Fibroblast of gingiva (primary cell): ENCODE results near the gene PPP2R3C.
A peak's percentile ranks its signal among the peaks of the same experiment; 100 is the strongest.
"Not testable (repeated sequence)": the region's sequence is repeated elsewhere in the genome, so short reads cannot be mapped to it uniquely, and the experiment has no call there.

ENCODE experiments used
- DNase-seq: peaks from one replicate; pipeline ENCODE4 v3.0.0-alpha.2; 2011; ENCODE audit warnings: low read depth

PPP2R3C gene

GRCh38 chr14:35121887-35122695, at the start of gene PPP2R3C, which contains the start of gene PRORP:
TSS of gene PPP2R3C (minus strand) at chr14:35121990. CDS start at chr14:35121959, 31 bp downstream.
TSS of gene PRORP (plus strand) at chr14:35122552. CDS start at chr14:35123246, 694 bp downstream.
- peak; percentile 91 for DNase-seq

GRCh38 chr14:35167496-35167895, 45.7 kb upstream of the PPP2R3C start:
- no peak for DNase-seq

GRCh38 chr14:35164849-35165248, 43.1 kb upstream of the PPP2R3C start:
- DNase-seq, result no peak

GRCh38 chr14:35163384-35163783, 41.6 kb upstream of the PPP2R3C start:
- DNase-seq, result no peak

- no peak for DNase-seq
Observed at GRCh38 chr14:35161231-35161630, 39.4 kb upstream of the PPP2R3C start.

GRCh38 chr14:35159742-35160409, 38.1 kb upstream of the PPP2R3C start:
- DNase-seq, result peak; percentile 73

GRCh38 chr14:35158951-35159653, 37.3 kb upstream of the PPP2R3C start:
- DNase-seq, result no peak

GRCh38 chr14:35158491-35158890, 36.7 kb upstream of the PPP2R3C start:
- DNase-seq, result no peak

GRCh38 chr14:35155962-35156361, 34.2 kb upstream of the PPP2R3C start:
- peak; percentile 31 for DNase-seq

GRCh38 chr14:35154016-35154415, 32.2 kb upstream of the PPP2R3C start:
- no peak for DNase-seq

GRCh38 chr14:35152531-35152930, 30.7 kb upstream of the PPP2R3C start:
- DNase-seq, result not testable (repeated sequence)

GRCh38 chr14:35149239-35149638, 27.4 kb upstream of the PPP2R3C start:
- DNase-seq, result no peak

GRCh38 chr14:35147711-35148110, 25.9 kb upstream of the PPP2R3C start:
- no peak for DNase-seq

GRCh38 chr14:35147186-35147585, 25.4 kb upstream of the PPP2R3C start:
- DNase-seq, result no peak

- DNase-seq, result no peak
Observed at GRCh38 chr14:35146711-35147149, 24.9 kb upstream of the PPP2R3C start.

GRCh38 chr14:35144029-35144428, 22.2 kb upstream of the PPP2R3C start:
- DNase-seq, result no peak

GRCh38 chr14:35140718-35141581, 19.2 kb upstream of the PPP2R3C start:
- no peak for DNase-seq

- DNase-seq, result no peak
Observed at GRCh38 chr14:35138585-35138984, 16.8 kb upstream of the PPP2R3C start.

- DNase-seq, result no peak
Observed at GRCh38 chr14:35134329-35135123, 12.7 kb upstream of the PPP2R3C start.

GRCh38 chr14:35133542-35134328, 11.9 kb upstream of the PPP2R3C start:
- no peak for DNase-seq
